H4 (cell line): Measurements from ENCODE around the gene PNPLA1. TPM values are rescaled to one million over a fixed set of nuclear protein-coding genes. Genes with fewer than 3 reads are reported as not detected.

Experiments used
- total RNA-seq: library from RNA; depleted of rRNA; stranded (reverse); fragments of >200 nt; shearing (Covaris generic); gene quantifications from 2 replicates; pipeline ENCODE4 v1.2.3, GENCODE V29; 2014; rRNA removed

Gene PNPLA1
- total RNA-seq, 1 experiment from 2014 or later, result not detected

Other genes with a start within 250 kb of the PNPLA1 start
- gene SLC26A8, start 245.4 kb upstream of the PNPLA1 start, total RNA-seq, result 0.04 TPM in 1 of 2 replicates, not detected in the other
- gene MAPK14, start 242.3 kb upstream of the PNPLA1 start, total RNA-seq, result 35.7 and 37.6 TPM in 2 replicates
- gene MAPK13, start 139.5 kb upstream of the PNPLA1 start, total RNA-seq, result not detected in 2 replicates
- 11.5 and 12.1 TPM in 2 replicates for gene BRPF3, start 73.3 kb upstream of the PNPLA1 start, total RNA-seq
- gene BNIP5, start 66.8 kb downstream of the PNPLA1 start, total RNA-seq, result not detected in 2 replicates
- 0.99 and 1.2 TPM in 2 replicates for gene ETV7, start 117.6 kb downstream of the PNPLA1 start, total RNA-seq
- not detected in 2 replicates for gene PXT1, start 172.8 kb downstream of the PNPLA1 start, total RNA-seq
- gene KCTD20, start 172.9 kb downstream of the PNPLA1 start, total RNA-seq, result 56.1 and 68.5 TPM in 2 replicates